Measurements from ENCODE around the gene ISL1.

ISL1 gene

DNA sequence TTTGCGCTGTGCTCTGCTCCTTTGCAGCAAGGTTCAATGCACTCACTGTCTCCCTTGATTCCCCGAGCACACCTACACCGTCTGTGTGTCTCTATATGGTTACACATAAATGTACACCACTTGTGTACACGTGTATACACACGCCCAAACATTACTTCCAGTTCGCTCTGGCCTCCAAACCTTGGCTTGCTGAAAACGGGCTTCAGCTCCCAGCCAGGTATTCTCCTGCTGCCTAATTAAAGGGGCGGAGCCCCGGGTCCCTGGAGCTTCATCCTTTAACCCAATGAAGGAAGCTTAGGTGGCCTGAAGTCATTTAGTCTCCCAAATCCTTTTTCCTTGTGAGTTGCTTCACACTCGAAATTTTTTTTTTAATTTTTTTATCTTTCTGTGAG lies 4.6 kb downstream of the ISL1 start:
- no peak for DNase-seq

DNA sequence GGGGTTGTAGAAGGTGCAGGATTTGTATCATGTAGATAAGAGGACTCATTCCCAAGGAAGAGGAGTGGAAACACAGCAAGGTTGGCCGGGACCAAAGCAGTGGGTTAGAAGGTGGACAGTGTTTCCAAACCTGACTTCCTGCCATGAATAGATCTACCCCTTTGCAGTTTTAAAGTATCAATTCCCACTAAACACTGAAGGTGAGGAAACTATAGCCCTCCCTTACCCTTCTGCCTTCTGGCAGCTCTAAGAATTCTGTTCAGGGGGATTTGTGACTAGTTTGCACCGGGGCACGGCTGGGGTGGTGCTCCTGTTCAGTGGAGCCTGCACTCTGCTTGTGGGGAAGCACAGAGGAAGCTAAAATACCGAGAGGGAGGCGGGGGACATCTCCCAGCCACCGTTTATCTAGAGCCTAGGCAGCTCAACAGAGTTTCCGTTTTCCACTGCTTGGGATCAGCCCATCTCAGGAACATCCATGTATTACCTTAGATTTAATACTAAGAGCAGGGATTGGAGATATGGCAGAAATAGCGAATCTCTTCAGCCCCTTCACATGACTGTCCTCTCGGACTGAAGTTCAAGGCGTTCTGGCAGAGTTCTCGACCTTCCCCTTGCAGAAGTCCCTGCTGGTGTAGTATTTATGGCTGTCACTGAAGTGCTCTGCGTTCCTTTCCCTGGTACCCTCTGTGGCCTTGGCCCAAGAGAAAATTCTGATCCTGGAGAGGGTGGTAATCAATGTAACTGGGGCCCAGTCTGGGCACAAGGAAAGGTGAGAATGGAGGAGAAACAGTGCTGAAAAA lies 5.4 kb downstream of the ISL1 start:
- no peak for DNase-seq

DNA sequence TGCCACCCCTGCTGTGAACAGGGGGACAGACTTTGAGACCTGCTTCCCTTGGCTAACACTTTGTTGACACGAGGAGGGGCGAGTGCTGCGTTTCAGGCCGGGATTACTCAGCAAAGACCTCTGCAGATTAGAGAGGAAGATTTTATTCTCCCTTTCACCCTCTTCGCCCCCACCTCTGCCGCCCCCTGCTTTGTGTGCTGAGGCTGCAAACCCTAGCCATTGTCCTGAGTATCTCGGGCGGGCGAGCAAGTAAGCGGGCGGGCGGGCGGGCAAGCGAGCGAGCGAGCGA lies 6.0 kb downstream of the ISL1 start:
- DNase-seq = no peak

DNA sequence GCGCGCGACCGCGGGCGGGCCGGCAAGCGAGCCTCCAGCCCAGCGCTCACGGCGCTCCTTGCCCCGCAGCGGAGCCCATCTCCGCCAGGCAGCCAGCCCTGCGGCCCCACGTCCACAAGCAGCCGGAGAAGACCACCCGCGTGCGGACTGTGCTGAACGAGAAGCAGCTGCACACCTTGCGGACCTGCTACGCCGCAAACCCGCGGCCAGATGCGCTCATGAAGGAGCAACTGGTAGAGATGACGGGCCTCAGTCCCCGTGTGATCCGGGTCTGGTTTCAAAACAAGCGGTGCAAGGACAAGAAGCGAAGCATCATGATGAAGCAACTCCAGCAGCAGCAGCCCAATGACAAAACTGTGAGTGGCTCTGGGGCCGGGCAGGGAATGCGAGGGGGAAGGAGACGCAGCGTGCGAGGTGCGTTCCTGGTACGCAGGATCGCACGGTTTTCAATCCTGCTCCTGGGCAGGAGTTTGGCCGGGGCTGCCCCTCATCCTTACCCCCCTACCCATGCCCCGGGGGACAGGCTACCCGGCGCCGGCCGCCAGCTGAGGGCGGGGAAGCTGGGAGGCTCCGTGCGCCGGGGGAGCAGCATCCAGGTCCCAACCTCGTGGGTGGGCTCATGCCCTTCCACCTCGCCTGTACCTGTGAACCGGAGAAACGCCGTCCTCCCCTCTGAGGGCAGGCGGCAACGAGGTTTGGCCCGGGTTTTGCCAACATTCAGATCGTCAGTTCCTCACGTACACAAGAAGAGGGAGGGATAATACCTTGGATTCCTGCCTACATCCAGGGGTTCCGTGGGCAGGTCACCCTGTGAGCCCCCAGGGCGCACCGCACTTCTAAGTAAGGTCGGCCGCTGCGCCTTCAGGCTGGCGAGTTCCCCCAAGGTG lies 6.6 kb downstream of the ISL1 start:
- DNase-seq = no peak

DNA sequence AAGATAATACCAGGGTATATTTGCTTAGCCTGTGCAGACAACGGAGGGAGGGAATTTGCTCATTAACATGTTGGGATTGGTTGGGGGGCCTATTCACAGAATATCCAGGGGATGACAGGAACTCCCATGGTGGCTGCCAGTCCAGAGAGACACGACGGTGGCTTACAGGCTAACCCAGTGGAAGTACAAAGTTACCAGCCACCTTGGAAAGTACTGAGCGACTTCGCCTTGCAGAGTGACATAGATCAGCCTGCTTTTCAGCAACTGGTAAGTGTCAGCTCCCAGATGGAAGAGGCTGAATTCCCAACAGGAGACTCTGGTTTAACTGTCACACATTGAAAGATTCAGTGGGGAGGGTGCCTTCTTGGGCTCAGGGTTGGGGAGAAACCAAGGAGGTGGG lies 7.9 kb downstream of the ISL1 start:
- DNase-seq = no peak

DNA sequence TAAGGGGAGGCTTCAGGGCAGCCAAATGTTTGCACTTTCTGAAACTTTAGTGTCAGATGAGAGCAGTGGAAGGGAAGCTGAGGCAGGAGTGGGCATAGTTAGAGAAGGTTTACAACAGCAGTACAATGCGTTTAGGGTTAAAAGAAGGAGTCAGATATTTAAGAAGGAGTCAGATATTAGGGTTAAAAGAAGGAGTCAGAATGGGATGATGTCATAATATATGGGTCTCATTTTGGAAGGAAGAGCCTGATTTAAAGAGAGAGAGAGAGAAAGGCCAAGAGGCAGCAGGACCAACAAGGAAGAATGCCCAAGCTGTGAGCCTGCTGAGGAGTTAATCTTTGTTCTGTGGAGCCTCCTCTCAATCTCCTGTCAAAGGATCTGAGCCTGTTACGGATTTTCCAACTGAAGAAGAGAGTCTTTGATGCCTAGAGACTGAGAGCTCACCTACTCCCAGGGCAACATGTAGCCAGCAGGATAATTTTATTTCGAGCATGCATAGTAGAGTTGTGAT lies 9.5 kb downstream of the ISL1 start:
- no peak for DNase-seq

DNA sequence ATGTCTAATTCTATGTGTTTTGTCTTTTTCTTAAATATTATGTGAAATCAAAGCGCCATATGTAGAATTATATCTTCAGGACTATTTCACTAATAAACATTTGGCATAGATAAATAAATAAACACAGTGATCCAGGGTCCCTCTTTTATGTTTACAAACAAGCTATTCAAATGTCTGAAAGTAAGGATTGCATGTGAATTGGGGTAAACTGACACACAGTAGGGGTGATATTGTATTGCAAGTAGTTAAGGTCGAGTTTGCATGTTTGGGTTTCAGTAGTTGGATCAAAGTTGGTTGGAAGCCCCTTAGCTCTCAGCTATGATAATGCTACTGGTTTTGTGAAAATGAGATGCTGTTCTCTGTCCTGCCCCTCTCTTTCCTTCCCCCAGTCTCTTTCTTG lies 11.4 kb downstream of the ISL1 start:
- DNase-seq = no peak

DNA sequence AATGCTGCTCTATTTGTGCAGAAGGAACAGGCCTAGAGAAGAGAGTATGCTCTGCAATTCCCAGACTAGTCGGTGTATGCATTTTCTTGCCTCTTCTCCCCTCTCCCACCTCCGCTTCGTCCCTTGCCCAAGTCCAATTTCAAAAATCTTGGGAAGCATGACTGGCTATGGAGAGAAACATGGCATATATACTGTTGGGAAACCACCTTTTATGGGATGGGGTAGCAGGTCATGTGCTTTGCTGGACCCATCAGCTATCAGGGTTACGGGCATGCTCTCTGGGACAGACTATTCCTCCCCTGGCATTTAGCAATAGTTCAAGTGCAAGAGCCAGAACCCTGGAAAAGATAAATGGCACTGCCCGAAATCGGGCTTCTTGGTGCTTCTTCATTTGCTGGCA lies 12.0 kb downstream of the ISL1 start:
- no peak for DNase-seq

DNA sequence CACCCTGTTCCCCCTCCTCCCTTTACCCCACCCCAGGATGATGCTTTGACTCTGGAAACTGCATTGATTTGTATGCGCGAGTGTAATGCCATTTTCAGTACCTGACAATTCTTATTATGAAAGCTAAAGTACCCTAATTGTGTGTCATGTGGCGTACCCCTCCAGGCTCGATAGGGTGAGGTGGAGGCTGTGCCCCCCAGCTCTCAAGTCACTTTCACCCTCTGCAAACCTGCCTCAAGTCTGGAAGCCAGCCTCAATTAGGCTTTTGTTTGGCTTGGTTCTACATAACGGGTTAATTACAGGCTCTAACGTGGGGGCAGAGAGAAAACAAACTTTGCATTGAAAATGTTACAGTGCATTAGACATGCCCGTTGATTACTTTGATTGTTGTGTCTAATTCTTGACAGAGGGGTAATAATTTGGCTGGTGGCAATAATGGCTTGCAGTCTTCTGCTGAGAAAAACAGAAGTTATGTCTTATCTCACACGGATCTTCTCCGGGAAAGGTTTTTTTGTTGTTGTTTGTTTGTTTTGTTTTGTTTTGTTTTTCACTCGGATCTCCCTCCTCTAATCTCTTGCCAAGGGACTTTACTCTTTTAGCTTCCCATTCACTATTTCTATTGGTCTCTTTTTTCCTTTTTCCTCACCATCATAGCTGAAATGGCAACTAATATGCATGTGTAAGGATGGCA lies 12.6 kb downstream of the ISL1 start:
- no peak for DNase-seq

DNA sequence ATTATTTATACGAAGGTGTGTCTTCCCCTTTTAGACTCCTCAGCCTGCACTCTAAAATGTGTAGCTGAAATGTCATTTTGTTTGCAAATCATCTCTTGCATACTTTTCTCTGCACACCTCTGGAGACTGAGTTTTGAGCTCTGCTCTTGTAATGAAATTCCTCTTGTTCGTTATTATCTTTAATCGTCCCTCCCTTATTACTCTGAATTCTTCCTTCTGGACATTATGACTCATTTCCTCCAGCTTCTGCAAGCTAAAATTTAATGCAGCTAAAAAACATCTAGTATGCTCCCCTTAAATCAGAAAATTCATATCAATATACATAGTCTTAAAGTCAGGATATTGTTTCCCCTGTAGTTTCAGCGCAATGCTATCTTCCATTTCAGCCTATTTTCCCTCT lies 13.5 kb downstream of the ISL1 start:
- no peak for DNase-seq

DNA sequence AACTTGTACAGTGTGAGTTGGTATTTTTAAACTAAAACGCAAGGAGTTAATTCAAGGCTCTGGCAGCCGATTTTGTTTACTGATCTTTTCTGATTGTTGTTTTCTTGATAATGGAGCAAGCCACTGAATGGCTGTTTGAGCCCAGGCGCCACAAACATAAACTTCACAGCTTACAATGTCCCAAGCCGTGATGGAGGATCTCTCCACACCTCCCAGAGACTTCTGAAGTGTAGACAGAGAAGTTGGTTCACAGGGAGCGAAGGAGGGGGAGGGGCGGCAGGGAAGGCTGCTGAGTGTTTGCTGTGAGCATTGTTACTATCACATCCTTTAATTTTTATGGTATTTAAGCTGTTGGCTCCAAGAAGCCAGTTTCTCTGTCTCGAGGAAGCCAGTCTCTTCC lies 14.7 kb downstream of the ISL1 start:
- no peak for DNase-seq

DNA sequence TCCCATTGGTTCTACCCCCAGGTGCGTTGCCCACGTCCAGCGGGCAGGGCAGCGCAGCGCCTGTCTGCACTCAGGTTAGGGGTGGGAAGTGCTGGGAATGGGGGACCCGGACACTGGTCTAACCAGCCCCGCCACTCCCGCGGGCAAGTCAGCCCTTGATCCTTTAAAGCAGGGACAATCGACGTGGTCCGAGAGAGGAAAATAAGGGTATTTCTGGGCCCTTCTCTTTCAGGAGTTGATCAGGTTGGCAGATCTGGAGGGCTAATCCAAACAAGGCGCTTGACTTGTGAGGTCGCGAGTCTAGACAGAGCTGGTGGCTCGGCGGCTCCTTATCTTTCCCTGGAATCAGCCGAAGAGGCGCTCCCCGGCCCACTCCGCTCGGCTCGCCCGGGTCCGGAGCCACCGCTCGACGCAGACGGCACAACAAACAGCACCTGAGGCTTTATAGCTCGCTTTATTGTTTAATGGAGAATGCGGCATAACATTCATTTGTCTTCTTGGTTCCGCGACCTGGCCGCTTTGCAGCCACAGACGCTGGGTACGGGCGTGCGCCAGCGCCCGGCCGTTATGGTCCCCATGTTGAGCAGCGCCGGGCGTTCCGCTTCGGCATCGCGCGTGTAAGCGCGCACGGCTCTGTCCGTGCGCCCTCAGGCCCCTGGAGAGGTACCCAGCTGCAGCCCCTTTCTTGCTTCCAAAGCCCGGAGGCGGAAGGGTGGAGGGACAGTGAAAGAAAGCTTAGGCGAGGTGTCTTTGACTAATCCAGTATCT lies 15.8 kb downstream of the ISL1 start:
- no peak for DNase-seq

DNA sequence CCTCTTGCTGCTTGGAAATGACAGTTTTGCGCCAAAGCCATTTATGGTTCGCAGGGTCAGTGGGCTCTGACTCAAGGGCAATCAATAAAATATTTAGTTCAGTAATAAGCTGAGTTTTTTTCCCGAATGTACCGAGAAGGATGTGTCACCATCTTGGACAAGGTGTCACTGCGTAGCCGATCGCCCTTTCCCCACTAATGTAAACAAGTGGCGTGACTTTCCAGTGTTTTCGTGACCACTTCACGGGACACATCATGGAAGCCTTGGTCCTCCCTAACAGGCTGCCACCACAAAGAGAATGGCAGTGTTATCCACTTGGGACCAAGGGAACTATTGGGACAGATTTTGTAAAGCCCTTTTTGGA lies 16.4 kb downstream of the ISL1 start:
- DNase-seq = no peak

DNA sequence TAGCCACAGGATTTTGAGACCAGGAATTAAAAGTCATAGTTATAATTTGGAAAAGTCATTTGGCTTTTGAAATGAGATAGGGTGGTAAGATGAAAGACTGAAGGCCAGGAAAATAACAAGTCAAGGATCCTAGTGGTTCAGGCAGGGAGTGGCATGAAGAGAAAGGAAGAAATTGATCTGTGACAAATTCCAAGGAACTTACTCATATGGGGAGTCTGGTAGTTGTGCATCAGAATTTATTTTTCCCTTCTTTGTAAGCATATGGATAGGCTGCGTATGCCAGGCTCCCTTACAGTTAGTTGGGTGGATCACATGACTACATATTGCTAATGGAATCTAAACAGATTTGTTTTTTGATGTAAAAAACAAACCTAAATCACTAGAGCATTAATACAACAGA lies 21.0 kb downstream of the ISL1 start:
- DNase-seq = no peak

DNA sequence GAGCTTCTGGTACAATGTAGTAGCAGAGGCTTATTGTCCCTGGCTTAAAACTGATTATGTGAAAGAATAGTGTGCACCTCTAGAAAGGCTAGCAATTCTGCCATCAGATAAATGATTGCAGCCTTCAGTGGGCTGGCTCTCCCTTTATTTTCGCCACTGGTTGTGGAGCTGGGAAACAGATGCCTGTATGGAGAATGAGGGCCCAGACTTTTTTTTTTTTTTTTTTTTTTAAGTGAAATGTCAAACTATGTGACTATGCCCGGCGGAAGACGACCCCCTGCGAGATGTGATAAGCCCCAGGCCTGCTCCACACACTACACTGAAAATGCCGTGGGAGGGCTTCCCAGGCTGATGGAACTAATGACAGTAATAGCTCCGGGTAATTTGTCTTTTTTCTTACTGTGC lies 28.7 kb downstream of the ISL1 start:
- no peak for DNase-seq

DNA sequence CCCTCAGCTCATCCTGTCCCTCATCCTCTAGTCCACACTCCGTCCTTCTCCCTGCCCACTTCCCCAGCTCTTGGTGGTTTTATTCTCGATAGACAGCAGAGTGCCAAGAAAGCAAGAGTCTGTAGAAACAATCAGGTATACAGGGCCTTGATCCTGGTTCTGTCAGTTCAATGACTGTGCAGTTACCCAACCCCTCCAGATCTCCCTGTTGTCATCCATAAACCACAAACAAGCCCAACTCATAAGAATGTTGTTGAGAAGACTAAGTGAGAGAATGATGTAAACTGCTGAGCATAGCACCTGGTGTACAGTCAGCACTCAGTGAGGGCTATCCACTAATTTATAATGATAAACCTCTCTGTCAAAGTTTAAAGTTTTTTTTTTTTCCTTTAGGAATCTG lies 31.3 kb downstream of the ISL1 start:
- DNase-seq = no peak

DNA sequence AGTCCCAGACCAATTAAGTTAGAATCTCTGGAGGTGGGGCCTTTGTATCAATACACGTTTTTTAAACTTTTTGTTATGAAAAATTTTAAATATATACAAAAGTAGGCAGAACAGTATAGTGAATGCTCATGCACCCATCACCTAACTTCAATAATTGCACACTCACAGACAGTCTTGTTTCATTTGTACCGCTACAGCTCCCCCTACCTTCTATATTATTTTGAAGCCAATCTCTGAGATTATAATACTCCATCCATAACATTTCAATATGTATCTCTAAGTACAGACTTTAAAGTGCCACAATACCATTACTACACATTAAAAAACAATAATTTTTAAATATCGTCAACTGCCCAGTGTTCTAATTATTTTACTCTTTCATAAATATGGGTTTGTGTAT lies 32.9 kb downstream of the ISL1 start:
- no peak for DNase-seq

DNA sequence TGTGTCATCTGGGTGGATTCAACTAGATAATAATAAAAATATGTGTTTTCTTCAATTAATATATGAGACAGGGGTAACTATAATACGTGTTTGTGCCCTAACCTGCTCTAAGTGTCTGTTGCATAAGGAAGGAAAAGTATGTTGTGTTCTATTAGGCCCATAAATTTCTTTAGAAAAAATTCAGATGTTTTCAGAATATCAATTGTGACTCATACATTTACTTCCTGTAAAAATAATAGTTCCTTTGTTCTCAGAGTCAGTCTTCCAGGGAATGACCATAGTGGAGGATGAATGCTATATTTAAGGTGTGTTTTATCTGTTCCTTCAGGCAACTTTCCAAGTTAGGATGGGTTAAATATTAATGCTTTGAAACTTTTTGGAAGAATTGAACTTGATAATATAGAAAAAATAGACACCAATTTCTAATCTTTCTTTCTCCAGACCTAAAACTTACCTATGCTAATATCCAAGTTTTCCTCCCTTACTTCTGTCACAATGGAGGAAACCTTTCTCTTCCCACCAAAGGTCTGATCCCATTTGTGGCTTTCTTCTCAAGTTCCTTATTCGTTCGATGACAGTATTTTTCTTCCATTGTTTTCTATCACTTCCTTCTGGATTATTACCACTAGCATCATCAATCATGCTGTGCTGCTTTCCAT lies 49.9 kb downstream of the ISL1 start:
- no peak for DNase-seq

DNA sequence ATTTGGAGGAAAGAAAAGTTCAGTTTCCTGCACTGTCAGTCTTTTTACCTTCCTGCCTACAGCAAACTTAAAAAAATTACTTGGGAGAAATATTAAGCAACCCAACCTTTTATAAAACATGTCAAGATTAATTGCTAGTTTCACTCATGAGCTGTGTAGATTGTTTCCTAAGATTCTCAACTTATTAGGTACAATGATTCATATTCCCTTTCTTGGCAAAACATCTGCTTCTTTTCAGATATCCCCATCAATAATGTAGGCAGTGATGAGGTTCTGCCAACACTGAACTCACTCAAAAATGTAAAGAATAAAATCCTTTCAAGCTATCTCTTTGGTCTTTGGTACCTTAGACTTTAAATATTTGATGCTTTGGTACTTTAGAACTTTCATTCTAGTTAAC lies 56.0 kb downstream of the ISL1 start:
- DNase-seq = no peak

All from cortex of kidney (tissue), 1 donor.